ENCODE results near the gene SLC16A9. TPM values are rescaled to one million over a fixed set of nuclear protein-coding genes. Genes with fewer than 3 reads are reported as not detected.

SLC16A9 gene
- total and polyA plus RNA-seq, 8 donors, result 1.5 to 45.9 (median 41.4) TPM

- TF ChIP-seq CTCF (IDR thresholded peaks at IDR 0.05), result no peak
- no peaks in the 10 kb centered on the region for H3K4me1 ChIP-seq
- no peaks in the 10 kb centered on the region for H3K9me3 ChIP-seq
- DNase-seq (no peak), ATAC-seq (no peak)
- intact Hi-C loops (cut with DNase I), result loop anchor here in 1 of 2 donors (10.0 kb wide), 2 partner anchors 379 to 411 kb away; no protein-coding TSS in a partner anchor
- H3K27me3 ChIP-seq, result no peaks in the 10 kb centered on the region
- H3K27ac ChIP-seq, result no peak overlapping the region
- H3K36me3 ChIP-seq, result no peaks in the 10 kb centered on the region
- H3K4me3 ChIP-seq, result no peak overlapping the region
These were observed 86.2 kb downstream of the SLC16A9 start for GRCh38 chr10:59623133-59624121.

GRCh38 chr10:59622320-59623132, 87.1 kb downstream of the SLC16A9 start:
- ATAC-seq, result peak; percentile 73
- Histone ChIP-seq H3K9me3 (no peaks in the 10 kb centered on the region), H3K36me3 (no peaks in the 10 kb centered on the region), H3K4me3 (no peak overlapping the region), H3K4me1 (no peaks in the 10 kb centered on the region), H3K27ac (no peak overlapping the region), H3K27me3 (no peaks in the 10 kb centered on the region)
- peak in 3 of 4 donors; percentile 25 to 62 (median 58) for DNase-seq
- TF ChIP-seq CTCF (IDR thresholded peaks at IDR 0.05), result peak; percentile 25 to 53
- intact Hi-C loops (cut with DNase I), result loop anchor here in 1 of 2 donors (10.0 kb wide), 2 partner anchors 378 to 412 kb away; no protein-coding TSS in a partner anchor

- intact Hi-C loops (cut with DNase I), result loop anchor here in 1 of 2 donors (10.0 kb wide), 2 partner anchors 377 to 413 kb away; no protein-coding TSS in a partner anchor
- Histone ChIP-seq H3K27ac (no peak overlapping the region), H3K4me3 (no peak overlapping the region), H3K9me3 (no peaks in the 10 kb centered on the region), H3K36me3 (no peaks in the 10 kb centered on the region), H3K4me1 (no peaks in the 10 kb centered on the region), H3K27me3 (no peaks in the 10 kb centered on the region)
- no peak for ATAC-seq
- no peak for DNase-seq
- TF ChIP-seq CTCF (IDR thresholded peaks at IDR 0.05), result no peak
These were observed 87.9 kb downstream of the SLC16A9 start for GRCh38 chr10:59621771-59622170.

GRCh38 chr10:59618666-59619065, 91.0 kb downstream of the SLC16A9 start:
- TF ChIP-seq CTCF (IDR thresholded peaks at IDR 0.05), result no peak
- no peaks in the 10 kb centered on the region for H3K36me3 ChIP-seq
- H3K27me3 ChIP-seq, result no peaks in the 10 kb centered on the region
- DNase-seq (no peak), ATAC-seq (no peak)
- H3K27ac ChIP-seq, result no peak overlapping the region
- no peak overlapping the region for H3K4me3 ChIP-seq
- H3K9me3 ChIP-seq, result no peaks in the 10 kb centered on the region
- intact Hi-C loops (cut with DNase I), result no loop called here
- H3K4me1 ChIP-seq, result no peaks in the 10 kb centered on the region

All from left lung (tissue), 10 donors.